A673 (cell line): ENCODE data around the gene PI16.

Source experiments
- EZH2 ChIP-seq: fragments of 200-600 bp; sonication (generic); IDR thresholded peaks from 2 replicates; pipeline ENCODE4 v1.6.1; 2017; ENCODE audit warnings: borderline replicate concordance, low read depth, mild to moderate bottlenecking, mixed read lengths, antibody characterized with exemption, low read length; ENCODE audit not compliant: poor library complexity, severe bottlenecking
- TF ChIP-seq, protein P1 (sequence below): fragments of 300-800, 200-600 bp; sonication (generic); conservative IDR thresholded peaks from 2 replicates; pipeline ENCODE4 v1.5.1; 2017; ENCODE audit warnings: low read depth, mild to moderate bottlenecking, antibody characterized with exemption, low read length, moderate library complexity, mixed read lengths

DNA sequence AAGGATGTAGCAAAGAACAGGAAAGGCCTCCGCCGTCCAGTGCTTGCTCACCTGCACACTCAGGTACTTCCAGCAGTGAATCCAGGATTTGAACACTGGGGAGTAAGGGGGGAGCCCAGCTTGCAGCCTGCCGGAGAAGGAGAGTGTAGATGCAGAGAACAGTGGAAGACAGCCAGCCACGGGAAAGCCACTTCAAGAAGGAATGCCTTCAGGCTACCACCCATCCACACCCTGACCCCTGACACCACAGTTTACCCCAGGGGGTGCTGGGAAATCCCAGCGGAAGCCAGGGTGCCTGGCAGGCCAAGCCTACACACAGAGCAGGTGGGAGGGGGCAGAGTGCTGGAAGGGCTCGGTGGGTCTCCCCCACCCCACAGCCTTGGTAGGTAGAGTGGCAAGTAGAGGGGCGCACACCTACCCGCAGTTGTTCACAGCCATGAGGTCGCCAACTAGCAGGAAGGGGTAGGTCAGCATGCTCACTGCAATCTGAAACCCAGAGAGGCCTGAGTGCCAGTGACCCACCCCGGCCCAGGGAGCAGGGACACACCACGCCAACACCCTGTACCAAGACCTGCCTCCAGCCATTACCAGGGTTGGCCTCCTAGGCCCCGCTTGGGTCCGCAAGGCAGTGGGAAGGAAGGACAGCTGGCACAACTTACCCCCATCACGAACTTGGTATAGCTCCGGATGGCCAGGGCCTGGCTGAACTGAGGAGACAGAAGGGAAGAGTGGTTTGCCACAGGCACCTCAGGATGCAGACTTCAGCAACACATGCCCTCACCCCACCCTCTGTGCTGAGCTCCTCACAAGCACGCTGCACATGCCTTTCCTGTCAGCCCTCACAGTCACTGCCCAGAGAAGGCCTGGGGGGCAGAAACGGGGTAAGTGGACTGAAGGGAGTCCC, 15.7 kb downstream of the PI16 start:
- TF ChIP-seq, protein P1, sequence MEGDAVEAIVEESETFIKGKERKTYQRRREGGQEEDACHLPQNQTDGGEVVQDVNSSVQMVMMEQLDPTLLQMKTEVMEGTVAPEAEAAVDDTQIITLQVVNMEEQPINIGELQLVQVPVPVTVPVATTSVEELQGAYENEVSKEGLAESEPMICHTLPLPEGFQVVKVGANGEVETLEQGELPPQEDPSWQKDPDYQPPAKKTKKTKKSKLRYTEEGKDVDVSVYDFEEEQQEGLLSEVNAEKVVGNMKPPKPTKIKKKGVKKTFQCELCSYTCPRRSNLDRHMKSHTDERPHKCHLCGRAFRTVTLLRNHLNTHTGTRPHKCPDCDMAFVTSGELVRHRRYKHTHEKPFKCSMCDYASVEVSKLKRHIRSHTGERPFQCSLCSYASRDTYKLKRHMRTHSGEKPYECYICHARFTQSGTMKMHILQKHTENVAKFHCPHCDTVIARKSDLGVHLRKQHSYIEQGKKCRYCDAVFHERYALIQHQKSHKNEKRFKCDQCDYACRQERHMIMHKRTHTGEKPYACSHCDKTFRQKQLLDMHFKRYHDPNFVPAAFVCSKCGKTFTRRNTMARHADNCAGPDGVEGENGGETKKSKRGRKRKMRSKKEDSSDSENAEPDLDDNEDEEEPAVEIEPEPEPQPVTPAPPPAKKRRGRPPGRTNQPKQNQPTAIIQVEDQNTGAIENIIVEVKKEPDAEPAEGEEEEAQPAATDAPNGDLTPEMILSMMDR: no peak
- TF ChIP-seq EZH2: no peak
